Trophoblast cell (in vitro differentiated cells and primary cell): ENCODE results near the gene SASH3.

Experiments used
- DNase-seq, 2 donors: peaks; one replicate each; pipeline ENCODE4 v3.0.0-alpha.2; 2016
- H2AFZ ChIP-seq: 2 replicates; pipeline ENCODE4 v1.6.1; 2013; ENCODE audit warnings: low read length, moderate library complexity, mild to moderate bottlenecking; ENCODE audit not compliant: insufficient read depth, poor library complexity
- H2AK5ac ChIP-seq: 2 replicates; pipeline ENCODE4 v1.6.1; 2013; ENCODE audit warnings: mild to moderate bottlenecking, low read length
- H2BK120ac ChIP-seq: 2 replicates; pipeline ENCODE4 v1.6.1; 2013; ENCODE audit warnings: low read length, mild to moderate bottlenecking, moderate library complexity; ENCODE audit not compliant: insufficient read depth, poor library complexity
- H2BK12ac ChIP-seq: 2 replicates; pipeline ENCODE4 v1.6.1; 2013; ENCODE audit warnings: mild to moderate bottlenecking, low read length, moderate library complexity
- H2BK5ac ChIP-seq: 2 replicates; pipeline ENCODE4 v1.6.1; 2013; ENCODE audit warnings: low read length, low read depth, moderate library complexity, mild to moderate bottlenecking; ENCODE audit not compliant: poor library complexity
- H3K14ac ChIP-seq: 2 replicates; pipeline ENCODE4 v1.6.1; 2013; ENCODE audit warnings: mild to moderate bottlenecking, low read length
- H3K18ac ChIP-seq: 2 replicates; pipeline ENCODE4 v1.6.1; 2013; ENCODE audit warnings: mild to moderate bottlenecking, low read length
- H3K23ac ChIP-seq: 2 replicates; pipeline ENCODE4 v1.6.1; 2013; ENCODE audit warnings: low read length
- H3K27ac ChIP-seq: 2 replicates; pipeline ENCODE4 v1.5.1; 2013; ENCODE audit warnings: low read depth, mild to moderate bottlenecking, inconsistent platforms, low read length, moderate library complexity
- H3K27me3 ChIP-seq: 2 replicates; pipeline ENCODE4 v1.6.1; 2013; ENCODE audit warnings: inconsistent platforms, mild to moderate bottlenecking, low read length, moderate library complexity; ENCODE audit not compliant: insufficient read depth
- H3K36me3 ChIP-seq, 2 experiments: 1 replicate in 1 of 2; 2 replicates in 1 of 2; pipeline ENCODE4 v1.6.1; 2013; ENCODE audit warnings: low read length in 2 of 2, mild to moderate bottlenecking in 2 of 2, moderate library complexity in 1 of 2; ENCODE audit not compliant: insufficient read depth in 2 of 2, control insufficient read depth in 1 of 2
- H3K4ac ChIP-seq: 2 replicates; pipeline ENCODE4 v1.6.1; 2013; ENCODE audit warnings: low read depth, mild to moderate bottlenecking, low read length, moderate library complexity
- H3K4me1 ChIP-seq, 2 experiments: 1 replicate in 1 of 2; 2 replicates in 1 of 2; pipeline ENCODE4 v1.6.1; 2013; ENCODE audit warnings: low read length in 2 of 2, mild to moderate bottlenecking in 2 of 2, moderate library complexity in 1 of 2; ENCODE audit not compliant: insufficient read depth in 2 of 2, control insufficient read depth in 1 of 2
- H3K4me2 ChIP-seq: 2 replicates; pipeline ENCODE4 v1.6.1; 2013; ENCODE audit warnings: inconsistent platforms, mild to moderate bottlenecking, low read length, moderate library complexity
- H3K4me3 ChIP-seq: 2 replicates; pipeline ENCODE4 v1.5.1; 2013; ENCODE audit warnings: mild to moderate bottlenecking, low read depth, low read length, inconsistent platforms
- H3K79me1 ChIP-seq: one replicate; pipeline ENCODE4 v1.6.1; 2013; ENCODE audit warnings: low read length
- H3K79me2 ChIP-seq: 2 replicates; pipeline ENCODE4 v1.6.1; 2013; ENCODE audit warnings: low read length, mild to moderate bottlenecking; ENCODE audit not compliant: control insufficient read depth, insufficient read depth, poor library complexity
- H3K9ac ChIP-seq: 2 replicates; pipeline ENCODE4 v1.6.1; 2013; ENCODE audit warnings: mild to moderate bottlenecking, low read length
- H3K9me3 ChIP-seq: 2 replicates; pipeline ENCODE4 v1.6.1; 2013; ENCODE audit warnings: low read depth, mild to moderate bottlenecking, control low read depth, inconsistent platforms, low read length; ENCODE audit not compliant: insufficient read depth
- H4K12ac ChIP-seq: 2 replicates; pipeline ENCODE4 v1.6.1; 2013; ENCODE audit warnings: low read depth, mild to moderate bottlenecking, low read length, moderate library complexity
- H4K8ac ChIP-seq: 2 replicates; pipeline ENCODE4 v1.6.1; 2013; ENCODE audit warnings: low read depth, mild to moderate bottlenecking, low read length, moderate library complexity
- H4K91ac ChIP-seq: one replicate; pipeline ENCODE4 v1.6.1; 2013; ENCODE audit warnings: low read depth, mild to moderate bottlenecking, low read length, moderate library complexity
- WGBS: extraction: QIAGEN DNeasy Blood & Tissue Kit; methylation state at CpG from one replicate; pipeline ENCODE4 v1.1.7; 2013; ENCODE audit warnings: missing lambda C conversion rate; ENCODE audit not compliant: insufficient read length, insufficient coverage; ENCODE audit errors: extremely low coverage; 5-methylcytosine and 5-hydroxymethylcytosine counted together

Gene SASH3

GRCh38 chrX:129795584-129795983, 15.8 kb downstream of the SASH3 start:
- Histone ChIP-seq H3K23ac (no peak overlapping the region), H3K27me3 (no peaks in the 10 kb centered on the region), H3K9ac (no peak overlapping the region), H2BK120ac (no peak overlapping the region), H2BK5ac (no peak overlapping the region), H3K4me1 (no peaks in the 10 kb centered on the region), H3K27ac (no peak overlapping the region), H4K91ac (no peak overlapping the region), H3K9me3 (no peaks in the 10 kb centered on the region), H3K18ac (no peak overlapping the region), H3K79me2 (no peaks in the 10 kb centered on the region), H4K8ac (no peak overlapping the region), H3K4me2 (no peak overlapping the region), H3K14ac (no peak overlapping the region), H2AK5ac (no peak overlapping the region), H4K12ac (no peak overlapping the region), H2AFZ (no peak overlapping the region), H3K4me3 (no peak overlapping the region), H3K36me3 (peaks cover 0 to 2% of the 10 kb centered on the region in 2 experiments), H3K4ac (no peak overlapping the region), H3K79me1 (no peaks in the 10 kb centered on the region), H2BK12ac (no peak overlapping the region)
- no CpG with 5 or more reads among the region's 1 CpG for WGBS
- DNase-seq: no peak

DNA sequence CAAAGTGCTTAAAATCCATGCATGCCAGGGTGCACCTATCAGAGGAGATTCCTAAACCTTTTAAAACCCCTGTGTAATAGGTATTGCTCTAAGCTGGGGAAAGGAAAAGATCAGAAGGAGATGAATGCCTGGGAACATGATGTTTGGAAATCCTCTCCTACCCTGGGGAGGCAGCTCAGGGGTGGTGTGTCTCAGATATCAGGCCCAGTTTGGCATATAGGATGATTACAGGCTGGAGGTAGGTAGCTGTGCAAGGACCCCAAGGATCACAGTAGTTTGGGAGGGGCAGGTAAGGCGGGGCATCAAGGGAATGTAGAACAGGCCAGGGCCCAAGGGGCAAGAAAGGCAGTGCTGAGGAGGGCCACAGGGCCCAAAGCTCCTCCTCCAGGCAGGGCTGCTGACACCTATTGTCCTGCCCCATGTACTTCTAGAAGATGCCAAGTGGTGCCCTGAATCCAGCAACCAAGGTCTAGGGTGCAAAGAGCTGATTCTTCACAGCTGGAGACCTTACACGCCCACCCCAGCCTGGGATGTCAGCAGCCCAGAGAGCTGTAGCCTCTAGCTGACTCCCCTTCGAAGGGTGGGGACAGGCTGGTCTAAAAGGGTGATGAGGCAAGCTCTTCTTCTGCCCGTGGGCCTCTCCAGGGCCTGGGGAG, 17.6 kb downstream of the SASH3 start:
- no peak for DNase-seq
- H3K14ac ChIP-seq: no peak overlapping the region
- H3K18ac ChIP-seq: no peak overlapping the region
- H3K79me1 ChIP-seq: no peaks in the 10 kb centered on the region
- H3K4me3 ChIP-seq: no peak overlapping the region
- peaks cover 0 to 3% of the 10 kb centered on the region in 2 experiments for H3K36me3 ChIP-seq
- H2AK5ac ChIP-seq: no peak overlapping the region
- no peak overlapping the region for H3K23ac ChIP-seq
- no peak overlapping the region for H2BK5ac ChIP-seq
- H3K4me2 ChIP-seq: no peak overlapping the region
- no peaks in the 10 kb centered on the region for H3K9me3 ChIP-seq
- no peak overlapping the region for H4K12ac ChIP-seq
- H3K27ac ChIP-seq: no peak overlapping the region
- H3K79me2 ChIP-seq: no peaks in the 10 kb centered on the region
- H2AFZ ChIP-seq: no peak overlapping the region
- H4K8ac ChIP-seq: no peak overlapping the region
- no peak overlapping the region for H2BK120ac ChIP-seq
- H2BK12ac ChIP-seq: no peak overlapping the region
- H4K91ac ChIP-seq: no peak overlapping the region
- no peaks in the 10 kb centered on the region for H3K4me1 ChIP-seq
- H3K9ac ChIP-seq: no peak overlapping the region
- no peak overlapping the region for H3K4ac ChIP-seq
- no CpG with 5 or more reads among the region's 4 CpGs for WGBS
- H3K27me3 ChIP-seq: no peaks in the 10 kb centered on the region

DNA sequence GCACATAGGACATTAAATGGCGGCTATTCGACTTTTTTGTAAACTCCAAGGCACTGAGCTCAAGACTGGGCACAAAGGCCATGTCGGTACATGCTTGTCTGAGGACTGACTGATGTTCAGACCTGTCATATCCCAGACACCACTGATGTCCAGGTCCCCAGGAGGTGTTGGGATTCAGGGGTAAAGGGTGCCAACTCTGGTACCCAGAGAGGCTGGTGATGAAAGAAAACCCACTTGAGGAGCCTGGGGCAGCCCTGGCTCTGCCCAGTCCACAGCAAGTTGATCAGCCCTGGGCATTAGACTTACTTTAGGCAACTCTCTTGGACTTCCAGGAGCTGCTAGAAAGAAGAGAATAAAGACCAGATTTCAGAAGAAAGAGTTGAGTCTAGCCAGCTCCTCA, 18.7 kb downstream of the SASH3 start:
- H4K91ac ChIP-seq: no peak overlapping the region
- no peak overlapping the region for H2AFZ ChIP-seq
- H3K23ac ChIP-seq: no peak overlapping the region
- no peaks in the 10 kb centered on the region for H3K9me3 ChIP-seq
- no peak overlapping the region for H2BK12ac ChIP-seq
- no peak overlapping the region for H2AK5ac ChIP-seq
- WGBS: no CpG with 5 or more reads among the region's 3 CpGs
- no peak overlapping the region for H3K9ac ChIP-seq
- H4K12ac ChIP-seq: no peak overlapping the region
- H3K14ac ChIP-seq: no peak overlapping the region
- H3K4ac ChIP-seq: no peak overlapping the region
- no peak overlapping the region for H2BK5ac ChIP-seq
- no peaks in the 10 kb centered on the region for H3K4me1 ChIP-seq
- H4K8ac ChIP-seq: no peak overlapping the region
- no peak overlapping the region for H2BK120ac ChIP-seq
- DNase-seq: no peak
- H3K4me2 ChIP-seq: no peak overlapping the region
- no peak overlapping the region for H3K27ac ChIP-seq
- peaks cover 0 to 3% of the 10 kb centered on the region in 2 experiments for H3K36me3 ChIP-seq
- no peaks in the 10 kb centered on the region for H3K27me3 ChIP-seq
- H3K79me2 ChIP-seq: no peaks in the 10 kb centered on the region
- no peak overlapping the region for H3K4me3 ChIP-seq
- H3K79me1 ChIP-seq: no peaks in the 10 kb centered on the region
- H3K18ac ChIP-seq: no peak overlapping the region

GRCh38 chrX:129798888-129799287, 19.1 kb downstream of the SASH3 start:
- Histone ChIP-seq H3K9ac (no peak overlapping the region), H4K91ac (no peak overlapping the region), H4K8ac (no peak overlapping the region), H2AK5ac (no peak overlapping the region), H3K18ac (no peak overlapping the region), H3K79me2 (no peaks in the 10 kb centered on the region), H3K27me3 (no peaks in the 10 kb centered on the region), H2BK120ac (no peak overlapping the region), H3K4ac (no peak overlapping the region), H3K4me3 (no peak overlapping the region), H2AFZ (no peak overlapping the region), H3K14ac (no peak overlapping the region), H4K12ac (no peak overlapping the region), H3K23ac (no peak overlapping the region), H3K4me2 (no peak overlapping the region), H2BK12ac (no peak overlapping the region), H3K79me1 (no peaks in the 10 kb centered on the region), H3K9me3 (no peaks in the 10 kb centered on the region), H3K4me1 (no peaks in the 10 kb centered on the region), H3K27ac (no peak overlapping the region), H3K36me3 (peaks cover 0 to 3% of the 10 kb centered on the region in 2 experiments), H2BK5ac (no peak overlapping the region)
- no peak for DNase-seq
- no CpG with 5 or more reads among the region's 5 CpGs for WGBS
